NCI-H1694 (cell line): ENCODE data around the gene RXRB.
A peak's percentile ranks its signal among the peaks of the same experiment; 100 is the strongest.

Source experiments
- DNase-seq: peaks from one replicate; lab custom pipeline; 2025; lab: John Stamatoyannopoulos, UW

Gene RXRB

DNA sequence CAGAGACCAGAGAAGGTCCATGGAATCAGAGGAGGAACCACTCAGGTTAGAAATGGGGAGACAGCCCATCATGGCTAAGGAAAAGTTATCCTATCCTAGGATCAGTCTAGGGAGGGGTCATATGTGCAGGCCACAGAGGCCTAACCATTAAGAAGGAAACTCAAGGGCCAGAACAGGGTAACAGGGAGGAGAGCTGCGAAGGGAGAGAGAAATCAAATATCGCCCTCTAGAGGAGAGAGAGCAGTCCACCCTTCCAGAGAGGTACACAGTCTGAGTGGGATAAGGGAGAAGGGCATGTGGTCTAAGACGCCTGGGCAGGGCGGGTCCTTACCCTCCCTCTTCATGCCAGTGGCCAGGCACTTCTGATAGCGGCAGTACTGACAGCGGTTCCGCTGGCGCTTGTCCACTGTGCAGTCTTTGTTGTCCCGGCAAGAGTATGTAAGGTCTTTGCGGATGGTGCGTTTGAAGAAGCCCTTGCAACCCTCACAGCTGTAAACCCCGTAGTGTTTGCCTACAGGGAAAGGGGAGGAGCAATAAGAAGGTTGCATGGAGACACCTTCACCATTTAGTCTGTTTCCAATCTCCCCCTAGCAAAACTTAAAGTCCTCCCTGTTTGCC lies 2.9 kb downstream of the RXRB start:
- peak; percentile 44 for DNase-seq

DNA sequence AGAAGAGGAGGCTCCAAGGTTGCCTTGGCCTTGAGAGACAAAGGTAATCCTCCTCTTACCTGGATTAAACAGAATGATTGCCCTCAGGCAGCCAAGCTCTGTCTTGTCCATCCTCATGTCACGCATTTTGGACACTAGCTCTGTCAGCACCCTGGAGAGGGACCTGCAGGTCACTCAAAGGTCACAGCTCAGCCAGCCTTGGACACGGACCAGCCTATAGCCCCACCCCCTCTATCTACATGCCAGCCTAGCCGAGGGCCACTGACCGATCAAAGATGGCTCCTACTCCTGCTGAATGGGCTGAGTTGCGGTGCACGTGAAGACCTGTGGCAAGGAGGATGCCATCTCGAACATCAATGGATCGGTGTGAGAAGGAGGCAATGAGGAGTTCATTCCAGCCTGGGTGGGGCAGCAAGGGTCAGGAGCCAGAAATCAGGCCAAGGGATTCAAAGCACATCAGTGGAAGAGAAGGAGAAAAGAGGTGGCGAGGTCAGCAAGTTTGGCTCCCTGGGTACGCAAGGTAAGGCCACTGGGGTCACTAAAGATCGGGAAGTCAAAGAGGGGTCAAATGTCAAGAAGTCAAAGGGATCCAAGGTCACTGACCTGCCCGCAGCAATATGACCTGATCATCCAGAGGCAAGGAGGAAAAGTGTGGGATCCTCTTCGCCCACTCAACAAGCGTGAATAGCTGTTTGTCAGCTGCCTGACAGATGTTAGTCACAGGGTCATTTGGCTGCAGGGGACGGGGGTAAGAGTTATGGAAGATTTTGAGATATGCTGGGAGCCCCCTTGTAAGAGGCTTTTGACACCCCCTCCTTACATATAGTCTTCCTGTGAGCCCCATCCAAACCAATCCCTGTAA lies 4.9 kb downstream of the RXRB start:
- no peak for DNase-seq

DNA sequence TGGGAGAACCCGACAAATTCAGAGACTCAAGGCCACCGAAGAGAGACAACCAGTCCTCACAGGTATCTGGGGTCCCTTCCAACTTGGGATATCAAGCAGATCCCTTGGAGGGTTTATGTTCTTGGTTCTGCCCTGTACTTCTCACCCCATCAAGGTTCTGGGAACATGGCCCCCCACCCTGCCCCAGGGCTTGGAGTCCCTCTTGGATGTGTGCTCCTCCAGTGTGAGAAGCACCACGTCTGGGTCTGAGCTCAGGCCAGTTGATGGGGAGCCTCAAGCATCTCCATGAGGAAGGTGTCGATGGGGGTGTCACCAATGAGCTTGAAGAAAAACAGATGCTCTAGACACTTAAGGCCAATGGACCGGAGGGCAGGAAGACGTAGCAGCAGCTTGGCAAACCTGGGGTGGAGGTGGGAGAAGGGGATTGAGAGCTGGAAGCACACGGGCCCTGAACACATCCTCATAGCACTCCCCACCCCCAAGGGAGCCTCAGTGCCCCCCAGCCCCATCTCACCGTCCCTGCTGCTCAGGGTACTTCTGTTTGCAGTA lies 6.0 kb downstream of the RXRB start:
- no peak for DNase-seq

DNA sequence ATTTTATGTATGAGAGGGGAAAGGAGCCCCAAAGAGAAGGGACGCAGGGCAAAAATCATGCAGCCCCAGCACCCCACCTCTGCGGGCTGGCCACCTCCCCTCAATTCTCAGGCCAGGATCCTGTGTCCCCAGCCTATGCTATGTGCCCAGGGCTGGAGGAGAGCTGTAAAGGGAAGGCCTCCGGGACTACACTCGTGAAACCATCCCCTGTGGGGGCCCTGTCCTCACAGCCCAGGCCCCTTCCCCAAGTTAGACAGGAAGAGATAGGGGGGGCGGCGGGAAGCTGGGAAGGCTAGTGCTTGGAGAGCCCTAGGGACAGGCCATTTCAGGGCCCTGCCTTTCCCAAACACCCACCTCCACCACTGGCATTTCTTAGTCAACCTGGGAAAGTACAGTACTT lies 6.8 kb downstream of the RXRB start:
- no peak for DNase-seq

DNA sequence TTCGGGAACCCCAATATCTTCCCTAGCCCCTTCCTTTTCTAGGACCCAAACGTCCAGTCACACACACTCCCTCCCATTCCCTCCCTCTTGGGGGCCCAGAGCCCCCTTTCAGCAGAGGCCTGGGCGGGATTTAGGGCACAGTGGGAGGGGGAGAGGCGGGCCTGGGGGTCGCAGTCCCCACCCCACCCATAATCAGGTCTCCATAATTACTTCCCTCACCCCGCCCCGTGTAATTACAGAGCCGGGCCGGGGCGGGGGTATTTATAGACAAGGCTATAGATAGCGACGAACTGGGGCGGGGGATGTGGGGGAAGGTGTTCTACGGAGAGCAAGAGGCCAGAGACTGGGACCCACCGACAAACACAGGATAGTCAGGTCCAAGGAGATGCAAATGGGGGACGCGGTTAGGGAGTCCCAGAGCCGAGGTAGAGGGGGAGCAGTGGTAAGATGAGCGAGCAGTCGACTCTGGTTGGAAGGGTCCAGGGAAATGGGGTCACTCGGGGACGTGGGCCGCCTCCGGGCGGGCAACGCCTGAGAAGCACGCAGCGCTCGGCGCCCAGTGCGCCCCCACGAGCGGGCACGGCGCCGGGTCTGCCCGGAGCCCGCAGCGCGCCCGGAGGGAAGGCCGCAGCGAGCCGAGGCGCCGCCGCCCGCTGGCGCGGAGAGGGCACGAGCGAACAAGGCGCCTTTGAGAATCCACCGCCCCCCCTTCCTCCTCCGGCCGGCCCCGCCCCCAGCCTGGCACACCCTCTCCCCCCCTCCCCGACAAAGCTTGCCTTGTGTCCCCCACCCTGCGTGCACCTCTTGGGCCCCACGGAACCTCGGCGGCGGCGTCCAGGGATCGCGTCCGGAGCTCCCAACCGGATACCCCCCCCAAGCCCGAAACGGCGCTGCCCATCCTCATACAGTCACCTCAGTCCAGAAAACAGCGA lies 7.5 kb downstream of the RXRB start:
- no peak for DNase-seq

DNA sequence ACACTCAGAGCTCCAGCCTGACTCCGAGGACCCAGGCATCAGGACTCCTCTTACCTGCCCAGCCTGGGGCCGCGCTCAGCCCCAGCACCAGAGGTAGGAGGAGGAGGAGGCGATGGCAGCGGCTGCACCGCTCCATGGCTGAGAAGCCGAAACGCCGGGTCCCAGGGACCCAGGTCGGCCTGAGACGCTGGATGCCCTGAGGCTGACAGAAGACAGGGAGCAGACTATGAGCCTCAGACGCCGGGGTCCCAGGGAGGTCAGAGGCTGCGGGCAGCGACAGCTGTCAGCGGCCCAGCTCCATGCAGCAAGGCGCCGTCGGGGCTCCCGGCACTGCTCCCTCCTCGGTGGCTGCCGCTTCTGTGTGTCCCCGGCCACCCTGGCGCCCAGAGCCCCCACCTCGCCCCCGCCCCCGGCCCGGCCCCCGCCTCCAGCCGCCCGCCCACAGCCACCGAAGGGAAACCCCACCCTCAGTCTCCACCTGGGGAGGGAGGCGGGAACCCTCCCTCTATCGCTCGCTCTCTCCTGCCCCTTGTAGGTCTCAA lies 8.3 kb downstream of the RXRB start, which contains the start of gene COL11A2:
TSS of gene COL11A2 (minus strand) at position 363 of the 542 bp plus-strand sequence. CDS start at position 136, 227 bp downstream.
- DNase-seq = no peak

DNA sequence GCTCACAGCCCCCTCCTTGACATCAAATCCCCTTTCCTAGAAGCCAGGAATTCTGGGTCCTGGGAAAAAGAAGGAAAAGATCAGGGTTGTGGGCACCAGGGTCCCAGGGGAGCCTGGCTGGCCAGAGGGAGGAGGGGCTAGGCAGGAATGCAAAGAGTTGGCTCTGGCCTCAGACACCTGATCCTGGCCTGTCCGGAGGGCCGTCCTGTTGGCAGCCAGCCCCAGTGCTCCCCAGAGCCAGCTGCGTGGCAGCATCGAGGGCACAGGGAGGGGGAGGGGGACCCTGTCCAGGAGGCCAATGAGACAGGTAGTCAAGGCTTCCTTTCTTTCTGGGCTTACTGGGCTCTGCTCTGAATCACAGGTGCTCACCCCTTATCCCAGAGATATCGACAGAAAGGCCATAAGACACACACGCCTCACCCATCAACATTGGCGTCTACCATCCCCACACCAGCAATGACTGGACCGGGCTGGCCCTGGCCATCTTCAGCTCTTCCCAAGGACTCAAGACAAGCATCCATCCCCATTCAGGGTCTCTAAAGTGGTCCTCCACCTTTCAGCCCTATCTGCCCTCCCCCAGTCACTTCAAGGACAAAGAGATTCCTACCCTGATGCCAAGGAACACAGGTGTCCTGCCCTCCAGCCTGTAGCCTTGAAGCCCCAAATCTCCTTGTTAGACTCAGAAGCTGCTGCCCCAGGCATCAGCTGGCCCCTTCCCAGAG lies 8.9 kb downstream of the RXRB start:
- no peak for DNase-seq

DNA sequence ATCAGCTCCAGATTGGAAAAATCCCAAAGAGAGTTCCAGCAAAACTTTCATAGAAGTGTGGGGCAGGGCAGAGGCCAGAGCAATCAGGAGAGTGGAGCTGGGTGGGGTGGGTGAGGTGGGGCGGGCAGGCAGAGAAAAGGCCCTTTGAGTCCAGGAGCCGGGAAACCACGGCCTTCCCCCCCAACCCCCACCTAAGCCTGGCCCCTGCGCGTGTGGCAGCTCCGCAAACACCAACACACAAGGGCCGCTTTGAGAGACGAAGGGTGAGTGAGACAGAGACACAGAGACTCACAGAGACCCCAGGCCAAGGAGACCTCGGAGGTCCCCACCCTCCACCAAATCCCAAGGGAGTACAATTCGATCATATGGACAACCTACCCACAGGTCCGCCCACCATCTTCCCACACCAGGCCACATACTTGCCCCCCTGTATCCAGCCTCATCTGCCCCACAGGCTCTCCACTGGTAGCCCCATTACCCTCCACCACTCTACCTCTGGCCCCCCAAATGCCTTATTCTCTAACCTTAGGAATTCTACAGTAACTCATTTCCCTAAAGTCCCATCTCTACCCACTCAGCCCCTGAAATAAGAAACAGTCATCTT lies 9.9 kb downstream of the RXRB start:
- DNase-seq = no peak

DNA sequence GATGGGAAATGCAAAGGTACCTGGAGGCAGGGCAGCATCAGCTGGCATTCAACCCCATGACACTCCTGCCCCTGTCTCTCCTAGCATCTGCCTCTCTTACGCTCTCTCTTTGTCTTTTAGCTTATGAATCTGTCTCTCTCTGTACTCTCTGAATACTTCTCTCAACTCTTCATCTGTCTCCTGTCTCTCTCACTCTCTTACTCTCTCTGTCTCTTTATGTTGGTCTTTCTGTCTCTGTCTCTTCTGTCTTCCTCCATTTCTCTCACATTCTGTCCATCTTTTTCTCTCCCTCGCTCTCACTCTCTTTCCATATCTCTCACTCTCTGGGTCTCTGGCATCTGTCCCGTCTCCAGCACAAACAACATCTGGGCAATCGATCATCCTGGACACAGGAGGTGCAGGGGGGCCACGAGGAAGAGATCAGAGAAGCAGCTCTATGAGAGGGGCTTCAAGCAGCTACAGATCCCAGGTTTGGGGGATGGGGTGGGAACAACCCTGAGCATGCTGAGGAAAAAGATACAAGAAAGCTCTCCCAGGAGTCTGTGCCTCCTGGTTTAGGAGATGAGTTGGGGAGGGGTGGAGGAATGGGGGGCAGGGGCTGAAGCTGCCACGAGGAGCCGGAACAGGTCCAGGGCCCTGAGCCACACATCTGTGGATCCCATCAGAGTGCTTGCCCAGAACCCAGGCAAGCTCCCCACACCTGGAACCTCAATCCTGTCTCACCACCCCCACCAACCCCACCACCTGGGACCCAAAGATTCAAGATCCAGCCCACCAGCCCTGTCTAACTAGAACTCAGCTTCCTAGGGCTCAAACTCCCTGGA lies 10.6 kb downstream of the RXRB start:
- DNase-seq = no peak

DNA sequence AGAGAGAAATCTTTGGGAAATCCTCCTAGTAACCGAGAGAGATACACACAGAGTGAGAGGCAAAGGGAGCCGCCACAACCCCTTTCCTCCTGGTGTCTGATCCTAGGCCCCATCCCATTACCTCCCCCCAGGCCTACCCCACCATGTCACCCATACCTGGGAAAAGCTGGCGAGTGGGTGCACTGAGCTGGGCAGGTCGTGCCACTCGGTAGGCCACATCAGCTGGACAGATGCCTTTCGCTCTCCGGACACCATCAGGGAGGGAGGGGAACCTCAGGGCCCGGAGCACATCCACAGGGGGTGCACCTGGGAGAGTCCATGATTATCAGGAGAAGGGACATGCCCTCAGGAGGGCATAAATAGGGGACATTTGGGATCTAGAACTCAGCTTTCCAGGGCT lies 11.3 kb downstream of the RXRB start:
- no peak for DNase-seq

DNA sequence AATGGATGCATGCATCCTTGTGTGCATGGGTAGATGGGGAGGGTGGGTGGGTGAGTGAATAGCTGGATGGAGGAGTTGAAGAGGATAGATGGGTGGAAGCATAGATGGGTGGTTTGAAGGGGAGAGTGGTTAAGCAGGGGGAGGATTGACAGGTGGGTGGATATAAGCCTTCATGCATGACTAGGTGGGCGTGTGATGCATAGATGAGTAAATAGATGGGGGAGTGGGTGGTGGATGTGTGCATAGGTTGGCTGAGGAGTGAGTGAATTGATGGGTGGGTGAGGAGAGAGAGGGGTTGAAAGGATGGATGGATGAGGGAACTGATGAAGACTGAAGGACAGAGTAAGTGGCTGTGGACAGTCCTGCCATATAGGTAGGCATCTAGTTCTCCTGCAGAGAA lies 12.7 kb downstream of the RXRB start:
- DNase-seq = no peak

DNA sequence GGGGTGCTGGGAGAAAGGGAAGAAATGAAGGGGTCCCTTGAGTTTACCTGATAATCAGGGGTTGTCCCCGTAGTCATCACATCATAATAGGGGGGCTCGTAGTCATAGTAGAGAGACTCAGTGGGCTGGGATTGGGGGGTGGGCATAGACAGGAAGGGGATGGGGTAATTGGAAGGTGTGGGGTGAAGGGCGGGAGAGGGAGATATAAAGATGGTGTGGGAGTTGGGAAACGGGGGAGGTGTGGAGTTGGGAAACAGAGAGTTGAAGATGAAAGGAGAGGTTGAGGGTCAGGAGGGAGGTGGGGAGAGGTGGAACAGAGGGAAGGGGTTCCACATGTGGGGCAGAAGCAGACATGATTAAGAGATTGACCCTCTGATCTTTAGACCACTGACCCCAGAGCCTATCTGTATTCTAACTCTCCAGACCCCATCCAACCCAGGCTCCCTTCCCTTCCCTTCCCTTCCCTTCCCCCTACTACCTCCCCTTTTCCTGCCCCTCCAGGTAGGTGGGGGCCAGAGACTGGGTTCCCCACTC lies 14.7 kb downstream of the RXRB start:
- DNase-seq = no peak

DNA sequence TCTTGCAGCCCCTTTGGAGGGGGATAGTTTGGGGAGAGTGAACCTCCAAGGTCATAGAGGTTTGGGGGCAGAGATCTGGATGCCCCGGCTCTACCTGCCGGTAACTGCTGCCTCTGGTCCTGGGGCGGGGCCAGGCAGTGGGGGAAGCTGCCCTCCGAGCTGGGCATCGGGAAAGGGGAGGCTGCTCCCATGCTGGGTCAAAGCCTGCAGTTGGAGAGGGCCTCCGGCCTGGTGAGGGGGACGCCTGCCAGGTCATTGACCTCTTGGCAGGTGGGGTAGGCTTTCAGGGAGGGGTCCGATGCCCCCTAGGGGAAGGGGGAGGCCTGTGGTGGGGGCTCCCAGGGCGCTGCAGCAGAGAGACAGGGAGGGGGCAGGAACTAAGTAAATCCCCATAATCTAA lies 15.3 kb downstream of the RXRB start:
- no peak for DNase-seq

DNA sequence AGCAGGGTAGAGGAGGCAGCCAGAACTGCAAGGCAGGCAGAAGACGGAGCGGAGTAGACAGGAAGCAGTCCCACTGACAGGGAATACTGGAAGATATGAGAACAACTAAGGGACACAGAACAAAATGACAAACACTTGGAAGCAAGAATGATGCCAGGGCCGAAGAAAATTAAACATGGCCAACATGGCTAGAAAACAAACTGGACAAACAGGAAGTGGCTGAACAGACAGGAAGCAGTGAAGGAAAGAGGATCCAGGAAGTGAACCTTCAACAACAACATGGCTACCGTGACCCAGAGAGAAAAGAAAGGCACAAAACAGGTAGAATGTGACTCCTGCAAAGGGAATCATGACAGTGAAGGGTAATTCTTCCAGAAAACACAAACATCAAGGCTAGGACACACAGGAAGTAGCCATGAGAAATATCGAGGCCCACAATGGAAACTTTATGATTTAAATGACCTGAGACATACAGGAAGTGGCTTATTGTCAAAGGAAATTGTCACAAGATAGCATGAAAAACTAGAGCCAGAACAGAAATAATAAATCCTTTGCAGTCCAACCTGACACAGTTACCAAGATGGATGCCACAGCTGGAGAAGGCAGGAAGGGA lies 17.3 kb downstream of the RXRB start:
- DNase-seq = no peak

DNA sequence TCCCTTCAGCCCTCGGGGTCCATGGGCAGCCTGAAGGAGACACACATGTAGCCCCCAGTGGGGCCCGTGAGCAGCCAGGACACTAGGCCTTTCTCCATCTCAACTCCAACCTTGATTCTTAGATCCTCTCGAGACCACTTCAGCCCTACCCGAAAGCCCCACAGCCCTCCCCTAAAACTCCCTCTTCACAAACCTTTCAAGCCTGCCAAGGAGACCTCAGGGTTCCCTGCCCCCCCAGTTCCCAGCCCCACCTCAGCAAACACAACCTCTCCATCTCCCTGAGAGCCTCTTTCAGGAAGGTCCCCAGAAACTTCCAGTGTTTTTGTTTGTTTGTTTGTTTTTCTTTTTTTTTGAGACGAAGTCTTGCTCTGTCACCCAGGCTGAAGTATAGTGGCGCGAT lies 19.3 kb downstream of the RXRB start:
- no peak for DNase-seq

DNA sequence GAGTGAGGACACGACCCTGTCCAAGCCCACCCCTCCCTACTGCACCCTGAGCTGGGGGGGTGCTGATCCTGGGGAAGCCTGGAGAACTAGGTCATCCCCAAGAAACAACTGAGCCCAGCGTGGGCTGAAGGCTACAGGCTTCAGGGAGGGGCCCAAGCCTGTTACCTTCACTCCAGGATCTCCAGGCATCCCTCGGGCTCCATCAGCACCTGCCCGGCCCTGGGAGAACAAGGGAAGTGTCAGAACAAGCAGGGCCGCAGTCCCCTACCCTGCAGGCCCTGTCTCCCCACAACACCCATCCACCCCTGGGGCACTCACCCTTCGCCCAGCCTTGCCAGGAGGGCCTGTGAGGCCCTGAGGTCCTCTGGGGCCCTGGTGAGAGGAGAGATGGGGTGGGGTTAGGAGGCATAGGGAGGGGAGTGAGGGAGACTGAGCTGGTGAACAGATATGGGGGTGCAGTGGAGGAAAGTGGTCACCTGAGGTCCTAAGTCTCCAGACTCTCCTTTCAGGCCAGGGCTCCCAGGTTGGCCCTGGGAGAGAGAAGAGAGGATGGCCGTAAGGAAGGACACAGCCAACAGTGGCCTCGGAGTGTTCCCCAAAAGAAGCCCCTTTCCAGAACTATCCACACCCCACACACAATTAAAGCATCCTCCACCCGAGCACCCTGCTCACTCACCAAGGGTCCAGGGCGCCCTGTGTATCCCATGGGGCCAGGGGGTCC lies 21.6 kb downstream of the RXRB start:
- DNase-seq = no peak

DNA sequence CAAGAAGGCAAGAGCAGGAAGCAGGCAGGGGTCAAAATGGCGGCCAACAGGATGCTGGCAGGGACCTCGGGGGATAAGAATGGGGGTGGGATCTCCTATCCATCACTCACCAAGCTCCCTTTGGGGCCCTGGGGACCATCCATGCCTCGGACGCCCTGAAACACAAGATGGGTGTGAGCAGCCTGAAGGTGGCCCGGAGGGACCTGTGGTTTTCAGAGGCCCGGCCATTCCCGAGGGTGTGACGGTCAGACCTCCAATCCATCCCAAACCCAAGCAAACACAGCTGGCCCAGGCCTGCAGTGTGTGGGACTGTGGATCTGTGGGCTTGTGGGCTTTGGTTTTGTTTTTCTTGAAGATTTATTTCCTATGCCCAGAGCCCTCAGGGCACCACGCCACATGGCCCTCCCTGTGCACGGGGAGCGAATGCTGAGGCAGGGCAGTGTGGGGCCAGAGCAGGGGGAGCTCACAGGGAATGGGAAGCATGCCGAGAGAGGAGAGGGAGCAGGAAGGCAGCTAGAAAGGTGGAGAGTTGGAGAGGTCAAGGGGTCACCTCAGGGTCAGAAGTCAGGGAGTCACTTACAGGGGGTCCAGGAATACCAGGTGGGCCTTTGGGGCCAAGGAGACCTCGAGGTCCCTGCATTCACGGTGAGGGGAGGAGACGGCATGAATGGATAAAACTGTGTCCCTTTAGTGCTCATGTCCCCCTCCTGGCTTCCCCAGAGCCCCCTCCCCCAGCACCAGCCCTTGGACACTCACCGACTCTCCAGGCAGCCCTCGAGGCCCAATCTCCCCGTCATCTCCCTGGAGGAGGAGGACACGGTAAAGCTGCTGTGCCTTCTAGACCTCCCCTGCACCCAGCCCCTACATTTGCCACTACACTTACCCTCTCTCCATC lies 22.7 kb downstream of the RXRB start:
- DNase-seq = no peak
